Spleen (tissue), 11 donors: ENCODE measurements around the gene BRCA2. TPM values are rescaled to one million over a fixed set of nuclear protein-coding genes. Genes with fewer than 3 reads are reported as not detected.

Experiments used
- DNase-seq: peaks from one replicate; pipeline ENCODE4 v3.0.0-alpha.2; 2020
- H3K27ac ChIP-seq, 8 donors: fragments of 200-600 bp; sonication (generic) in 7 of 8; 1 replicate in 4 of 8; 2 replicates in 4 of 8; pipeline versions ENCODE4 v1.5.0 to v1.8.0; 2016 to 2021; ENCODE audit warnings: inconsistent platforms in 4 of 8, mild to moderate bottlenecking in 4 of 8, moderate library complexity in 1 of 8
- H3K27me3 ChIP-seq, 7 donors: fragments of 200-600 bp; sonication (generic) in 6 of 7; replicated peaks in 1 of 7; 1 replicate in 4 of 7; 2 replicates in 3 of 7; pipeline versions ENCODE4 v1.5.0 to v1.8.0; 2016 to 2021; ENCODE audit warnings: inconsistent platforms in 3 of 7, mild to moderate bottlenecking in 1 of 7
- H3K36me3 ChIP-seq, 6 donors: fragments of 200-600 bp; sonication (generic) in 5 of 6; 1 replicate in 4 of 6; 2 replicates in 2 of 6; pipeline versions ENCODE4 v1.5.0 to v1.8.0; 2016 to 2021; ENCODE audit warnings: inconsistent platforms in 2 of 6
- H3K4me1 ChIP-seq, 6 donors: fragments of 200-600 bp; sonication (generic) in 5 of 6; 1 replicate in 3 of 6; 2 replicates in 3 of 6; pipeline versions ENCODE4 v1.5.0 to v1.8.0; 2016 to 2021; ENCODE audit warnings: inconsistent platforms in 3 of 6
- H3K4me3 ChIP-seq, 8 donors: fragments of 200-600 bp; sonication (generic) in 7 of 8; 1 replicate in 4 of 8; 2 replicates in 4 of 8; pipeline versions ENCODE4 v1.5.0 to v1.8.0; 2016 to 2021; ENCODE audit warnings: inconsistent platforms in 4 of 8, mild to moderate bottlenecking in 4 of 8, moderate library complexity in 2 of 8
- H3K9me3 ChIP-seq, 8 donors: fragments of 200-600 bp; sonication (generic) in 7 of 8; 1 replicate in 4 of 8; 2 replicates in 4 of 8; pipeline versions ENCODE4 v1.5.0 to v1.8.0; 2016 to 2021; ENCODE audit warnings: inconsistent platforms in 4 of 8
- POLR2A ChIP-seq, 3 donors: fragments of 450-650 bp; IDR thresholded peaks; one replicate each; pipeline ENCODE4 v1.5.1; 2017; ENCODE audit warnings: antibody characterized with exemption in 3 of 3, mild to moderate bottlenecking in 1 of 3
- POLR2AphosphoS5 ChIP-seq, 3 donors: sonication (generic); formaldehyde crosslinking; IDR thresholded peaks; one replicate each; pipeline ENCODE4 v1.5.1; 2017; ENCODE audit warnings: antibody characterized with exemption in 3 of 3
- WGBS, 5 donors: extraction: QIAGEN DNeasy Blood & Tissue Kit in 3 of 5; methylation state at CpG; one replicate each; pipeline versions ENCODE4 v1.1.5 to v1.1.7; 2013 to 2018; 5-methylcytosine and 5-hydroxymethylcytosine counted together
- intact Hi-C: fragments of 100-400 bp; cut with DNase I; formaldehyde crosslinking; loops from one replicate; pipeline ENCODE4 v1.15.0; 2023; ENCODE audit warnings: low total_unique reads
- polyA plus RNA-seq, 3 donors: library from polyadenylated mRNA; stranded (reverse); fragments of 200-250 nt; gene quantifications; one replicate each; pipeline ENCODE4 v1.2.1, GENCODE V29; 2013
- total RNA-seq, 7 donors: library from RNA; depleted of rRNA in 3 of 7; stranded (reverse); fragments of >200 nt in 3 of 7; fragmentation: NEBNext Ultra II Directional in 4 of 7; extraction: Animal tissue kit (Norgen Biotek cat#: 25700) in 4 of 7; gene quantifications; one replicate each; pipeline versions ENCODE4 v1.1.0 to v1.2.1, GENCODE V29; 2016 to 2021
- TF ChIP-seq, protein P1 (sequence below), 11 experiments: fragments of 200-600 bp in 7 of 11; fragments of 450-650 bp in 4 of 11; sonication (generic) in 4 of 11; IDR thresholded peaks in 8 of 11; conservative IDR thresholded peaks in 3 of 11; 1 replicate in 7 of 11; 2 replicates in 4 of 11; pipeline versions ENCODE4 v1.4.0 to v1.8.0; 2016 to 2021; ENCODE audit warnings: antibody characterized with exemption in 11 of 11, inconsistent platforms in 4 of 11, mild to moderate bottlenecking in 1 of 11
- donor health status: healthy with polysubstance abuse.
- donor health status: DM: no; HTN: no; CAD: no; lungs with moderate emphysema.
- donor health status: DM: no; HTN: no; CAD: no.
- donor health status: Bipolar disorder and iron deficiency.
- donor health status: healthy.
- donor health status: DM: no; HTN: no; CAD: no.
- donor health status: DM: yes; HTN: yes; CAD: no.

Gene BRCA2
- total and polyA plus RNA-seq, 10 donors = 0.35 to 11.2 (median 6.1) TPM

DNA sequence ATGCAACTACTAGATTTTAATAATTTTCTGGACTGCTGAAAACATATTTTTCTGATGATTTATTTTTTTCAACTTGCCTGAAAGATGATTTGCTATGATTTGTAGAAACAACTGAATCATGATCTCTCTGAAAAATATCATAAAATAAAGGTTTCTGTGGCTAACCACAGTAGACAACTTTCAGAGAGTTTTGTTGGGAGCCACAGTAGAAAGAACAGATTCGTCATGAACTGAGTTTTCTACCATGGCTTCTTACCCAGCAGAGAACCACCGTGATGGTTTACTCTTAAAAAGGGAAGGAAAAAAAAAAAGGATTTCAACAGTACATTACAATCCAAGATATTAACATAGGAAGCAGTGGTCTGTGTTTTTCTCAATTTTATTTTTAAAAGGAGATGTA lies 18.1 kb upstream of the BRCA2 start:
- intact Hi-C loops = no loop called here
- H3K4me3 ChIP-seq = no peak overlapping the region
- TF ChIP-seq POLR2AphosphoS5 (IDR thresholded peaks at IDR 0.05) (no peak), POLR2A (IDR thresholded peaks at IDR 0.05) (no peak)
- TF ChIP-seq, protein P1, sequence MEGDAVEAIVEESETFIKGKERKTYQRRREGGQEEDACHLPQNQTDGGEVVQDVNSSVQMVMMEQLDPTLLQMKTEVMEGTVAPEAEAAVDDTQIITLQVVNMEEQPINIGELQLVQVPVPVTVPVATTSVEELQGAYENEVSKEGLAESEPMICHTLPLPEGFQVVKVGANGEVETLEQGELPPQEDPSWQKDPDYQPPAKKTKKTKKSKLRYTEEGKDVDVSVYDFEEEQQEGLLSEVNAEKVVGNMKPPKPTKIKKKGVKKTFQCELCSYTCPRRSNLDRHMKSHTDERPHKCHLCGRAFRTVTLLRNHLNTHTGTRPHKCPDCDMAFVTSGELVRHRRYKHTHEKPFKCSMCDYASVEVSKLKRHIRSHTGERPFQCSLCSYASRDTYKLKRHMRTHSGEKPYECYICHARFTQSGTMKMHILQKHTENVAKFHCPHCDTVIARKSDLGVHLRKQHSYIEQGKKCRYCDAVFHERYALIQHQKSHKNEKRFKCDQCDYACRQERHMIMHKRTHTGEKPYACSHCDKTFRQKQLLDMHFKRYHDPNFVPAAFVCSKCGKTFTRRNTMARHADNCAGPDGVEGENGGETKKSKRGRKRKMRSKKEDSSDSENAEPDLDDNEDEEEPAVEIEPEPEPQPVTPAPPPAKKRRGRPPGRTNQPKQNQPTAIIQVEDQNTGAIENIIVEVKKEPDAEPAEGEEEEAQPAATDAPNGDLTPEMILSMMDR (IDR thresholded peaks at IDR 0.05 in 8 of 11, conservative IDR thresholded peaks at IDR 0.05 in 3 of 11) = no peak
- no peak overlapping the region for H3K27ac ChIP-seq
- H3K36me3 ChIP-seq = peaks cover 0 to 45% (median 4%) of the 10 kb centered on the region in 6 donors
- DNase-seq = no peak
- no peaks in the 10 kb centered on the region for H3K4me1 ChIP-seq
- H3K9me3 ChIP-seq = no peaks in the 10 kb centered on the region
- peaks cover 0 to 13% (median 0%) of the 10 kb centered on the region in 7 donors for H3K27me3 ChIP-seq
- 22 to 44% (median 31%) methylated on average over 2 of the region's 2 CpGs for WGBS, 5 donors

- DNase-seq = no peak
- no peaks in the 10 kb centered on the region for H3K4me1 ChIP-seq
- H3K36me3 ChIP-seq = peaks cover 0 to 30% (median 4%) of the 10 kb centered on the region in 6 donors
- peaks cover 0 to 13% (median 0%) of the 10 kb centered on the region in 7 donors for H3K27me3 ChIP-seq
- TF ChIP-seq POLR2AphosphoS5 (IDR thresholded peaks at IDR 0.05) = no peak
- TF ChIP-seq POLR2A (IDR thresholded peaks at IDR 0.05) = no peak
- TF ChIP-seq, protein P1 (IDR thresholded peaks at IDR 0.05 in 8 of 11, conservative IDR thresholded peaks at IDR 0.05 in 3 of 11) = no peak
- H3K9me3 ChIP-seq = no peaks in the 10 kb centered on the region
- intact Hi-C loops = no loop called here
- 91 to 99% (median 97%) methylated on average over 6 of the region's 6 CpGs for WGBS, 5 donors
- no peak overlapping the region for H3K27ac ChIP-seq
- no peak overlapping the region for H3K4me3 ChIP-seq
Measured at GRCh38 chr13:32298695-32299094, 16.6 kb upstream of the BRCA2 start.

GRCh38 chr13:32299893-32300292 lies 15.4 kb upstream of the BRCA2 start:
- H3K27me3 ChIP-seq = peaks cover 0 to 13% (median 0%) of the 10 kb centered on the region in 7 donors
- no peaks in the 10 kb centered on the region for H3K9me3 ChIP-seq
- H3K27ac ChIP-seq = no peak overlapping the region
- 42 to 56% (median 47%) methylated on average over 4 of the region's 4 CpGs for WGBS, 5 donors
- TF ChIP-seq, protein P1 (IDR thresholded peaks at IDR 0.05 in 8 of 11, conservative IDR thresholded peaks at IDR 0.05 in 3 of 11) = no peak
- no peak for TF ChIP-seq POLR2A (IDR thresholded peaks at IDR 0.05)
- no peak for TF ChIP-seq POLR2AphosphoS5 (IDR thresholded peaks at IDR 0.05)
- no peak overlapping the region for H3K4me3 ChIP-seq
- H3K36me3 ChIP-seq = peaks cover 0 to 18% (median 4%) of the 10 kb centered on the region in 6 donors
- H3K4me1 ChIP-seq = no peaks in the 10 kb centered on the region
- no peak for DNase-seq
- intact Hi-C loops = loop anchor here (10.0 kb wide), 1 partner anchor 275 kb away; no protein-coding TSS in a partner anchor

- peaks cover 0 to 13% (median 2%) of the 10 kb centered on the region in 6 donors for H3K36me3 ChIP-seq
- H3K9me3 ChIP-seq = no peaks in the 10 kb centered on the region
Measured at GRCh38 chr13:32300406-32300805, 14.9 kb upstream of the BRCA2 start.

More at GRCh38 chr13:32300406-32300805, 14.9 kb upstream of the BRCA2 start:
- no peak overlapping the region for H3K27ac ChIP-seq
- H3K27me3 ChIP-seq = peaks cover 0 to 13% (median 0%) of the 10 kb centered on the region in 7 donors
- 15 to 28% (median 17%) methylated on average over 8 of the region's 8 CpGs for WGBS, 5 donors
- no peaks in the 10 kb centered on the region for H3K4me1 ChIP-seq
- intact Hi-C loops = loop anchor here (10.0 kb wide), 1 partner anchor 276 kb away; no protein-coding TSS in a partner anchor
- DNase-seq = no peak
- H3K4me3 ChIP-seq = no peak overlapping the region
- no peak for TF ChIP-seq POLR2AphosphoS5 (IDR thresholded peaks at IDR 0.05)
- TF ChIP-seq, protein P1 (IDR thresholded peaks at IDR 0.05 in 8 of 11, conservative IDR thresholded peaks at IDR 0.05 in 3 of 11) = no peak
- no peak for TF ChIP-seq POLR2A (IDR thresholded peaks at IDR 0.05)
